ENCODE results near the gene ADARB2. TPM values are rescaled to one million over a fixed set of nuclear protein-coding genes. Genes with fewer than 3 reads are reported as not detected.

ADARB2 gene
- total and polyA plus RNA-seq, 2 donors (not counting 1 experiment from before 2014, with no cell fraction given): not detected

DNA sequence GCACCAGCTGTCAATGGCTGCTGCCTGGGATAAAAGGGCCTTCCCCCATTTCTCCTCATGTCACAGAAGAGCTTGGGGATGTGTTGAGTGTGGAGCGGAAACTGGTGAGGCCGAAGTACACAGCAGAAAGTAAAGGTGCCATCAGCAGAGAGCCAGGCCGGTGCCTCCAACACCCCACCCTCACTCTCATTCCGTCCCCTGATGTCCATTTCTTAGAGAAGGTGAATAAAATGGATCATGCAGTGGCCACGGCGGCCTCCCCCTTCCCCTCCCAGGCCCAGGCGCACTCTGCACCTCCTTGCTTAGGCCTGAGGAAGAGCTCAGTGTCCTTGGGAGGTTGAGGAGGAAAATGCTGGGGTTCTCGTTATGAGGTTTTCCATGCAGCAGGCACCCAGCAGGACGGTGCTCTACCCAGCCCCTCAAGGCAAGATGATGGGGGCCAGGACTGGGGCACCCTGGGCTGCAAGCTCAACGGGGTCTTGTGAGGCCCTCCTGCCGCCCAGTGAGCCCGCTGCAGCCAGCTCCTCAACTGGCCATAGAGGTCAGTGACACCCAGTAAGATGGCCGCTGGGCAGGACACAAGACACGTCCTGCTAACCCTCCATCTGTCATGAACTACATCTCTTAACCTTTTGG lies 163.9 kb downstream of the ADARB2 start:
- no peaks in the 10 kb centered on the region for H4K20me1 ChIP-seq (ENCODE audit: control insufficient read depth, extremely low read depth, insufficient read depth, low read length)
- peaks cover 2% of the 10 kb centered on the region for H3K9me3 ChIP-seq (ENCODE audit: control insufficient read depth, insufficient read depth, low read depth, low read length)
- no peaks in the 10 kb centered on the region for H3K4me1 ChIP-seq (ENCODE audit: control insufficient read depth, extremely low read depth, insufficient read depth, low read length)
- H3K4me2 ChIP-seq (ENCODE audit: extremely low read depth, insufficient read depth, low read length): no peak overlapping the region
- H3K9ac ChIP-seq (ENCODE audit: insufficient read depth, low read length): no peak overlapping the region
- no peaks in the 10 kb centered on the region for H3K36me3 ChIP-seq (ENCODE audit: control insufficient read depth, insufficient read depth, low read length)
- H3K27ac ChIP-seq (ENCODE audit: insufficient read depth, low read length): no peak overlapping the region
- no peak for DNase-seq (ENCODE audit: low read depth in 2 of 2)
- H3K27me3 ChIP-seq (ENCODE audit: control insufficient read depth, insufficient read depth, low read length): no peaks in the 10 kb centered on the region
- TF ChIP-seq EZH2 (IDR thresholded peaks at IDR 0.05; ENCODE audit: low read length, missing control alignments) (no peak), CTCF (conservative IDR thresholded peaks at IDR 0.05 in 1 of 2, IDR thresholded peaks at IDR 0.05 in 1 of 2; ENCODE audit: low read depth in 1 of 2, low read length in 2 of 2) (no peak)
- no peak overlapping the region for H2AFZ ChIP-seq (ENCODE audit: low read length)
- H3K4me3 ChIP-seq (replicated peaks in 1 of 4; ENCODE audit: control extremely low read depth in 1 of 4, insufficient read depth in 1 of 4, low read depth in 3 of 4, low read length in 4 of 4): no peak overlapping the region
- no peaks in the 10 kb centered on the region for H3K79me2 ChIP-seq (ENCODE audit: control insufficient read depth, insufficient read depth, low read length)

DNA sequence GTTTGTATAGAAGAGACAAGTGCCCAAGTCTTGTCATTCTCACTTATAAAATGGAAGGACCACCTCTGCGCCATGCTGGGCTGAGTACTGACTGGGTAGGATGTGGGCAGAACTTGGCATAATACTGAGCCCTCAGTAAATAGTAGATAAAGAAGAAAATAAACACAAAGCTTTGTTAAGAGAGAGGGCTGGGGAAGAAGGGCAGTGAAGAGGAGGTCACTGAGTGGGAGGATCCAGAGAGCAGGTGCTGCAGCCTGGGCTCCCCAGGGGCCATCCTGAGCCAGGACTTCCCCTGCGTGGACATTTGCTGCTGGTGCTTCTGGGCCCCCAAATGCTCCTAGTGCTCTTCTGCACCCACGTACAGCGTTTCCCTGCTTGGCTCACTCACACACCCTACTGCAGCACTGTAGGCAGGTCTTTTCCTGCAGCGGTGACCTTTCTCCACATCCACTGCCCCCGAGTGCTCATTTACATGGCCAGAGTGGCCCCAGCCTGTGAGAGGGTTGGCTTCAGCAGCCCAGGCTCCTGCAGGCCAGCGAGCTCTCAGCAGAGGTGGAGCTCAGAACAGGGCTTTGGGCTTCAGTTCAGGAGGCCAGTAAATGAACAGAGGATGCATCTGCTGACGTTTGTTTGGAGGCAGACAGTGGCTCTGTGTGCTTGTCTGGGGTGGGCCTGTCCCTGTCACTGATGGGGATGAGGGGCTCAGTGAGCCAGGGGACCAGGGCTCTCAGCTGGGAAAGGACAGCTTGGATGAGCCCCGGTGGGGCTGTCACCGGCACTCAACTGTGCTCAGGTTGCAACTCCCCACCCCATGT lies 164.6 kb downstream of the ADARB2 start:
- no peak overlapping the region for H3K4me3 ChIP-seq (replicated peaks in 1 of 4; ENCODE audit: control extremely low read depth in 1 of 4, insufficient read depth in 1 of 4, low read depth in 3 of 4, low read length in 4 of 4)
- no peaks in the 10 kb centered on the region for H4K20me1 ChIP-seq (ENCODE audit: control insufficient read depth, extremely low read depth, insufficient read depth, low read length)
- H3K9ac ChIP-seq (ENCODE audit: insufficient read depth, low read length): no peak overlapping the region
- H3K27ac ChIP-seq (ENCODE audit: insufficient read depth, low read length): no peak overlapping the region
- no peaks in the 10 kb centered on the region for H3K27me3 ChIP-seq (ENCODE audit: control insufficient read depth, insufficient read depth, low read length)
- no peak for TF ChIP-seq EZH2 (IDR thresholded peaks at IDR 0.05; ENCODE audit: low read length, missing control alignments)
- no peak for TF ChIP-seq CTCF (conservative IDR thresholded peaks at IDR 0.05 in 1 of 2, IDR thresholded peaks at IDR 0.05 in 1 of 2; ENCODE audit: low read depth in 1 of 2, low read length in 2 of 2)
- DNase-seq (ENCODE audit: low read depth in 2 of 2): no peak
- no peaks in the 10 kb centered on the region for H3K36me3 ChIP-seq (ENCODE audit: control insufficient read depth, insufficient read depth, low read length)
- no peaks in the 10 kb centered on the region for H3K79me2 ChIP-seq (ENCODE audit: control insufficient read depth, insufficient read depth, low read length)
- no peak overlapping the region for H3K4me2 ChIP-seq (ENCODE audit: extremely low read depth, insufficient read depth, low read length)
- no peaks in the 10 kb centered on the region for H3K4me1 ChIP-seq (ENCODE audit: control insufficient read depth, extremely low read depth, insufficient read depth, low read length)
- H3K9me3 ChIP-seq (ENCODE audit: control insufficient read depth, insufficient read depth, low read depth, low read length): peaks cover 2% of the 10 kb centered on the region
- no peak overlapping the region for H2AFZ ChIP-seq (ENCODE audit: low read length)

GRCh38 chr10:1571587-1572237 lies 165.6 kb downstream of the ADARB2 start:
- Histone ChIP-seq H3K4me3 (replicated peaks in 1 of 4; ENCODE audit: control extremely low read depth in 1 of 4, insufficient read depth in 1 of 4, low read depth in 3 of 4, low read length in 4 of 4) (no peak overlapping the region), H3K9ac (ENCODE audit: insufficient read depth, low read length) (no peak overlapping the region), H3K27ac (ENCODE audit: insufficient read depth, low read length) (no peak overlapping the region), H3K79me2 (ENCODE audit: control insufficient read depth, insufficient read depth, low read length) (no peaks in the 10 kb centered on the region), H4K20me1 (ENCODE audit: control insufficient read depth, extremely low read depth, insufficient read depth, low read length) (no peaks in the 10 kb centered on the region), H2AFZ (ENCODE audit: low read length) (no peak overlapping the region), H3K9me3 (ENCODE audit: control insufficient read depth, insufficient read depth, low read depth, low read length) (peaks cover 2% of the 10 kb centered on the region), H3K4me2 (ENCODE audit: extremely low read depth, insufficient read depth, low read length) (no peak overlapping the region), H3K27me3 (ENCODE audit: control insufficient read depth, insufficient read depth, low read length) (no peaks in the 10 kb centered on the region), H3K4me1 (ENCODE audit: control insufficient read depth, extremely low read depth, insufficient read depth, low read length) (no peaks in the 10 kb centered on the region), H3K36me3 (ENCODE audit: control insufficient read depth, insufficient read depth, low read length) (no peaks in the 10 kb centered on the region)
- TF ChIP-seq CTCF (conservative IDR thresholded peaks at IDR 0.05 in 1 of 2, IDR thresholded peaks at IDR 0.05 in 1 of 2; ENCODE audit: low read depth in 1 of 2, low read length in 2 of 2): no peak
- DNase-seq (ENCODE audit: low read depth in 2 of 2): no peak
